Neural cell (in vitro differentiated cells): ENCODE data around the gene CHL1. TPM values are rescaled to one million over a fixed set of nuclear protein-coding genes. Genes with fewer than 3 reads are reported as not detected.

ENCODE experiments used
- H2AFZ ChIP-seq: fragments of 200-600, 300-800 bp; sonication (generic), shearing (Covaris generic); 2 replicates; pipeline ENCODE4 v1.6.0; 2014; ENCODE audit warnings: low read depth, mild to moderate bottlenecking, antibody characterized with exemption, low read length, moderate library complexity
- H3F3A ChIP-seq: fragments of 200-600 bp; shearing (Covaris generic); 2 replicates; pipeline ENCODE4 v1.6.1; 2016; ENCODE audit warnings: mild to moderate bottlenecking, moderate library complexity, mixed read lengths, antibody characterized with exemption, low read length; ENCODE audit not compliant: insufficient read depth, poor library complexity, severe bottlenecking
- H3K27ac ChIP-seq: fragments of 200-600, 300-800 bp; sonication (generic), shearing (Covaris generic); 2 replicates; pipeline ENCODE4 v1.5.1; 2014; ENCODE audit warnings: mild to moderate bottlenecking, low read length, moderate library complexity
- H3K27me3 ChIP-seq: fragments of 300-800, 200-600 bp; sonication (generic), shearing (Covaris generic); 2 replicates; pipeline ENCODE4 v1.6.0; 2014; ENCODE audit warnings: mild to moderate bottlenecking, low read depth, low read length, moderate library complexity; ENCODE audit not compliant: insufficient read depth
- H3K36me3 ChIP-seq: fragments of 300-800, 200-600 bp; sonication (generic), shearing (Covaris generic); 2 replicates; pipeline ENCODE4 v1.5.1; 2014; ENCODE audit warnings: mild to moderate bottlenecking, antibody characterized with exemption, low read length, moderate library complexity; ENCODE audit not compliant: insufficient read depth
- H3K4me2 ChIP-seq: fragments of 300-800, 200-600 bp; sonication (generic), shearing (Covaris generic); 2 replicates; pipeline ENCODE4 v1.6.0; 2014; ENCODE audit warnings: mild to moderate bottlenecking, low read length
- H3K4me3 ChIP-seq: fragments of 300-800, 200-600 bp; sonication (generic), shearing (Covaris generic); 2 replicates; pipeline ENCODE4 v1.5.1; 2014; ENCODE audit warnings: mild to moderate bottlenecking, low read length, moderate library complexity
- H3K79me2 ChIP-seq: fragments of 200-600 bp; shearing (Covaris generic); replicated peaks from 2 replicates; pipeline ENCODE4 v1.6.0; 2014; ENCODE audit warnings: mild to moderate bottlenecking, low read length, moderate library complexity; ENCODE audit not compliant: insufficient read depth
- H3K9ac ChIP-seq: fragments of 300-800, 200-600 bp; sonication (generic), shearing (Covaris generic); 2 replicates; pipeline ENCODE4 v1.6.1; 2016; ENCODE audit warnings: mild to moderate bottlenecking, low read length, mixed read lengths
- H3K9me2 ChIP-seq: fragments of 200-600 bp; shearing (Covaris generic); 2 replicates; pipeline ENCODE4 v1.6.1; 2016; ENCODE audit warnings: mild to moderate bottlenecking, low read length, mixed read lengths; ENCODE audit not compliant: insufficient read depth
- H3K9me3 ChIP-seq: fragments of 200-600, 300-800 bp; sonication (generic), shearing (Covaris generic); 2 replicates; pipeline ENCODE4 v1.6.1; 2016; ENCODE audit warnings: mild to moderate bottlenecking, mixed run types, low read length, moderate library complexity, mixed read lengths
- H4K20me1 ChIP-seq: fragments of 200-600 bp; shearing (Covaris generic); 2 replicates; pipeline ENCODE4 v1.6.1; 2016; ENCODE audit warnings: mild to moderate bottlenecking, mixed run types; ENCODE audit not compliant: insufficient read depth
- EP300 ChIP-seq: fragments of 450-650 bp; conservative IDR thresholded peaks from 2 replicates; pipeline ENCODE4 v1.6.1; 2014; ENCODE audit warnings: antibody characterized with exemption, mild to moderate bottlenecking, moderate library complexity; ENCODE audit not compliant: poor library complexity, severe bottlenecking
- EZH2 ChIP-seq: fragments of 200-600, 300-800 bp; shearing (Covaris generic), sonication (generic); IDR thresholded peaks from 2 replicates; pipeline ENCODE4 v1.6.1; 2014; ENCODE audit warnings: antibody characterized with exemption, low read length, borderline replicate concordance, mild to moderate bottlenecking; ENCODE audit not compliant: insufficient read depth, poor library complexity, severe bottlenecking
- MXI1 ChIP-seq: fragments of 450-650 bp; conservative IDR thresholded peaks from 2 replicates; pipeline ENCODE4 v1.6.1; 2014; ENCODE audit warnings: antibody characterized with exemption, mild to moderate bottlenecking; ENCODE audit not compliant: poor library complexity, severe bottlenecking
- POLR2AphosphoS5 ChIP-seq: IDR thresholded peaks from 2 replicates; pipeline ENCODE4 v1.6.1; 2012
- RAD21 ChIP-seq: fragments of 450-650 bp; conservative IDR thresholded peaks from 2 replicates; pipeline ENCODE4 v1.6.1; 2014; ENCODE audit warnings: antibody characterized with exemption, mild to moderate bottlenecking, moderate library complexity
- REST ChIP-seq: IDR thresholded peaks from 2 replicates; pipeline ENCODE4 v1.6.1; 2012; ENCODE audit warnings: borderline replicate concordance
- SMC3 ChIP-seq: fragments of 450-650 bp; conservative IDR thresholded peaks from 2 replicates; pipeline ENCODE4 v1.6.1; 2014; ENCODE audit warnings: antibody characterized with exemption, mild to moderate bottlenecking, moderate library complexity; ENCODE audit not compliant: poor library complexity
- TAF1 ChIP-seq: IDR thresholded peaks from 2 replicates; pipeline ENCODE4 v1.6.1; 2012; ENCODE audit warnings: low read depth
- polyA plus RNA-seq: library from polyadenylated mRNA; depleted of rRNA; stranded (reverse); fragments of >200 nt; gene quantifications from 2 replicates; pipeline ENCODE4 v1.2.3, GENCODE V29; 2014
- TF ChIP-seq, protein P1 (sequence below): fragments of 450-650 bp; IDR thresholded peaks from 2 replicates; pipeline ENCODE4 v1.5.1; 2014; ENCODE audit warnings: antibody characterized with exemption, mild to moderate bottlenecking, moderate library complexity; ENCODE audit not compliant: poor library complexity, severe bottlenecking

Gene CHL1
- polyA plus RNA-seq, 1 donor from 2014 or later, result 199 TPM

DNA sequence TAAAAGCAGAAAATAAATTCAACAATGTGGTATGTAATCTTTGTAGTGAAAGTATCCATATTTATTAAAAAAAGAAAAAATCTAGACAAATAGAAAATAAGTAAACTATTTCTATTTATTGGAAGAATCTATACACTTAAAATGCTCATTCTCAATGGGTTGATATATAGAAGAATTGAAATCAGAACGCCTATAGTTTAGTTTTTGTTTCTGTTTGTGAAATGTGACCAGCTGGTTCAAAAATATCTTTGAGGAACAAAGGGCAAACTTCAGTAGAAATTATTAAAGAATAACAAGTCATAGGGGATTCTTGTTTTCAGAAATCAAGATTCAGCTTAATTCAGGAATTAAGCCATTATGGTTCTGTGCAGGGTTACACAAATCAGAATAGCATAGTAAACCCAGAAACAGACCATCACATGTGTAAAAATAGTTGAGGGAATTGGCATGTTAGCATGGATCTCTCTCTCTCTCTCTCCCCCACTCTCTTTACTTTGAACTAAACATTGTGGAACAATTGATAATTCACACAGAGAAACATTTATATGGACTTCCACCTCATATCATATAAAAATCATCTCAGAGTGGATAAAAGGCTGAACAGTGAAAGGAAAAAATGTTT, 134.0 kb downstream of the CHL1 start:
- TF ChIP-seq, protein P1, sequence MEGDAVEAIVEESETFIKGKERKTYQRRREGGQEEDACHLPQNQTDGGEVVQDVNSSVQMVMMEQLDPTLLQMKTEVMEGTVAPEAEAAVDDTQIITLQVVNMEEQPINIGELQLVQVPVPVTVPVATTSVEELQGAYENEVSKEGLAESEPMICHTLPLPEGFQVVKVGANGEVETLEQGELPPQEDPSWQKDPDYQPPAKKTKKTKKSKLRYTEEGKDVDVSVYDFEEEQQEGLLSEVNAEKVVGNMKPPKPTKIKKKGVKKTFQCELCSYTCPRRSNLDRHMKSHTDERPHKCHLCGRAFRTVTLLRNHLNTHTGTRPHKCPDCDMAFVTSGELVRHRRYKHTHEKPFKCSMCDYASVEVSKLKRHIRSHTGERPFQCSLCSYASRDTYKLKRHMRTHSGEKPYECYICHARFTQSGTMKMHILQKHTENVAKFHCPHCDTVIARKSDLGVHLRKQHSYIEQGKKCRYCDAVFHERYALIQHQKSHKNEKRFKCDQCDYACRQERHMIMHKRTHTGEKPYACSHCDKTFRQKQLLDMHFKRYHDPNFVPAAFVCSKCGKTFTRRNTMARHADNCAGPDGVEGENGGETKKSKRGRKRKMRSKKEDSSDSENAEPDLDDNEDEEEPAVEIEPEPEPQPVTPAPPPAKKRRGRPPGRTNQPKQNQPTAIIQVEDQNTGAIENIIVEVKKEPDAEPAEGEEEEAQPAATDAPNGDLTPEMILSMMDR, result no peak
- no peak for TF ChIP-seq SMC3
- no peak for TF ChIP-seq POLR2AphosphoS5
- no peak for TF ChIP-seq RAD21
- no peak for TF ChIP-seq EP300
- no peak for TF ChIP-seq MXI1
- TF ChIP-seq TAF1, result no peak
- no peak for TF ChIP-seq REST
- TF ChIP-seq EZH2, result no peak

DNA sequence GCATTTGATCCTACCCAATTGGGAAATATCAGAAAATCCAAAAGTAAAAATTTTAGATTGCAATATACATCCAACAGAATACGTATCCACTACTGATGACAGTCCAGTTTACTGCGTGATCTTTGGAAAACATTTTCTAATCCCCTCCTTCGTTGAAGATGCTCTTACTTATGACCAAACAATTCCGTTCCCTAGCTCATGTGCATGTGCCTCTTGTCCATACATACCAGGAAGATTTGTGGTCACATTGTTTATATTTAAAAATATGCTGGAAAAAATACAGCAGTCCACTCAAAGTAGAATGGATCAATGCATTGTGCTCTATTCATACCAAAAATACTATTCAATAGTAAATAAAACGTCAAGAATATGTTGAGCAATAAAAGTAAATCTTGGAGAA, 135.3 kb downstream of the CHL1 start:
- H3K9me3 ChIP-seq, result no peaks in the 10 kb centered on the region

More for the DNA sequence above, 134.0 kb downstream of the CHL1 start:
- Histone ChIP-seq H3K9me2 (no peaks in the 10 kb centered on the region), H3K4me3 (no peak overlapping the region), H3K27ac (no peak overlapping the region), H3K4me2 (no peak overlapping the region), H4K20me1 (no peaks in the 10 kb centered on the region), H3K27me3 (no peaks in the 10 kb centered on the region), H3K36me3 (no peaks in the 10 kb centered on the region), H3K9me3 (no peaks in the 10 kb centered on the region), H2AFZ (no peak overlapping the region), H3K79me2 (no peaks in the 10 kb centered on the region), H3F3A (no peaks in the 10 kb centered on the region), H3K9ac (no peak overlapping the region)

More for the DNA sequence above, 135.3 kb downstream of the CHL1 start:
- H4K20me1 ChIP-seq, result no peaks in the 10 kb centered on the region
- no peaks in the 10 kb centered on the region for H3K9me2 ChIP-seq
- no peaks in the 10 kb centered on the region for H3F3A ChIP-seq
- H3K79me2 ChIP-seq, result no peaks in the 10 kb centered on the region
- no peak overlapping the region for H3K4me3 ChIP-seq
- no peak overlapping the region for H3K9ac ChIP-seq
- no peak for TF ChIP-seq EZH2
- TF ChIP-seq POLR2AphosphoS5, result no peak
- TF ChIP-seq, protein P1, result no peak
- no peak for TF ChIP-seq REST
- no peak for TF ChIP-seq EP300
- TF ChIP-seq RAD21, result no peak
- no peak for TF ChIP-seq TAF1
- no peak overlapping the region for H3K27ac ChIP-seq
- H3K27me3 ChIP-seq, result no peaks in the 10 kb centered on the region
- H2AFZ ChIP-seq, result no peak overlapping the region
- no peak overlapping the region for H3K4me2 ChIP-seq
- no peaks in the 10 kb centered on the region for H3K36me3 ChIP-seq
